HG02678 (cell line): ENCODE results near the gene IRF5.
"Not testable (repeated sequence)": the region's sequence is repeated elsewhere in the genome, so short reads cannot be mapped to it uniquely, and the experiment has no call there.

ENCODE experiments used
- ATAC-seq: cut with Tn5 transposase; IDR thresholded peaks from one replicate; pipeline ENCODE4 v1.9.1; 2021; ENCODE audit warnings: mild to moderate bottlenecking, moderate library complexity; ENCODE audit not compliant: unreplicated experiment

Gene IRF5

DNA sequence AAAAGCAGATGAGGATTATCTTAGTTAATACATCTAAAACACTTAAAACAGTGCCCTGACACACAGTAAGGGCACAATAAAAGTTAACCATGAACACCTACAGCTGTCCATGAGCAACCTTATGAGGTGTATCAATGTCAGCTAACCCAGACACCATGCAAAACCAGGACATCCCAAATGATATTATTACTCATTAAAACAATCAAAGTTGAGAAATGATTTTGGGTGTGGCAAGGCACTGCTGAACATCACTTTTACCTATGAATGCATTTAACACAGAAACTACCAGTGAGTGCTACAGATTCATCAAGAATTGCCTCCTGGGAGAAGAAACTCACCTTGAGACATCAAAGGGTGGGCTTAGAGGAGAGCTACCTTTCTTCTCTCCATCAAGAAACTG lies 18.3 kb downstream of the IRF5 start:
- ATAC-seq, result no peak

DNA sequence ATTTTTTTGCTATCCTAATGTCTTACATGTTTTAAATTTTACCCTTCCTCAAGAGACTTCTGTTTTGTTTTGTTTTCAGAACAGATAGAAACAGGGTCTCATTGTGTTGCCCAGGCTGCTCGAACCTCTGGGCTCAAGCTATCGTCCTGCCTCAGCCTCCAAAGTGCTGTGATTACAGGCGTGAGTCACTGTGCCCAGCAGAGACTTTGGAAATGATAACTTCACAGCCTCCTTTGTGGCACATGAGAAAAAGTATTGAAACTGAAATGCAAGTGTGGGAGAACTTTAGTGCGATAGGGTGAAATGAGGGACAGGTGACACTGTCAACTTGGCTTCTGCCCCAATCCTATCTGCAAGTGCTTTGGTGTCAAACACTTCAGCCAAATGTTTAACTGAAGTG lies 21.6 kb downstream of the IRF5 start:
- ATAC-seq, result no peak

DNA sequence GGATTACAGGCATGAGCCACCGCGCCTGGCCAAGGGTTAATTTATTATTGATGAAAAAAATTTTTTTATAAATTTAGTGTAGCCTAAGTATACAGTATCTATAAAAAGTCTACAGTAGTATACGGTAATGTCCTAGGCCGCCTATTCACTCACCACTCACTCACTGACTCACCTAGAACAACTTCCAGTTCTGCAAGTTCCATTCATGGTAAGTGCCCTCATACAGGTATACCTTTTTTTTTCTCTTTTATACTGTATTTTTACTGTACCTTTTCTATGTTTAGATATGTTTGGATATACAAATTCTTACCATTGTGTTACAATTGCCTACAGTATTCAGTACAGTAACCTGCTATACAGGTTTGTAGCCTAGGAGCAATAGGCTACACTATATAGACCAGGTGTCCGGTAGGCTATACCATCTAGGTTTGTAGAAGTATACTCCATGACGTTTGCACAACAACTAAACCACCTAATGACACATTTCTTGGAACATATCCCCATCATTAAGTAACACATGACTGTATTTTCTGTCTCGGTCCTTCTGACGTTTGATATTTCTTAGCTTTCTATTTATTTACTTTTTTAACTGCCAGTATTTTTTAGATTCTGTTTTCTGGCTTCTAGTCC lies 23.4 kb downstream of the IRF5 start:
- ATAC-seq, result no peak

DNA sequence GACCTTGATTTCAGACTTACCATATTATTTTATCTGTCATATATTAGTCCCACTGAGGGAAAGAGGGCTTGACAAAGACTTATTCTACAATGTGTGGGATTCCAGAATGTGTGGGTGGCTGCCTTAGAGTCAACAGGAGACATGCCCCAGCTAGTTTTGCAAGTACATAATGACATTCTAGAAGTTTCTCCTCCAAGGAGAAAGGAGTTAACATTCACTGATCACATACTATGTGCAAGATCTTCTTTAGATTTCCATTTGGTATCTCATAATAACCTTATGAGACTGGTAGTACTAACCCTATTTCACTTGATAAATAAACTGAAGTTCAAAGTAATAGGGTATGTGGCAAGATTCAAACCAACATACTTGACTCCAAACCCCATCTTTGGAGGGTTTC lies 25.2 kb downstream of the IRF5 start:
- peak; percentile 21 for ATAC-seq

DNA sequence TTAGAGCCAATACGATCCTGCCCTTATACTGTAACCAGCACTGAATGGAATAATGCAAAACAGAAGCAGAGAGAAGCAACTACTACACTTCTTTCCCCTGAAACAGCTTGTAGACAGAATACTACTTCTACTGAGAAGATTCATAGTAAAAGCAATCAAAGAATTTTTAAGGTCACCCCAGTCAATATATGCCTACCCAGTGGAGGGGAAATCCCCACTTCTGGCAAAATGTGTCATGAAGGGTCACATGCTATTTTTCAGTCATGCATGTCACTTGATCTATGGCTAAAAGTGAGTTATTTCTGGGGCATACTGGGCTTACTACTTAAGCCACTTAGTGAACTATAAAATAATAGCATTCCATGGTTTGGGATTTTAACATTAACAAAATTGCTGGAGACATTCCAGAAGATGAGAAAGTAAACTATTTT lies 25.6 kb downstream of the IRF5 start:
- peak; percentile 80 for ATAC-seq

DNA sequence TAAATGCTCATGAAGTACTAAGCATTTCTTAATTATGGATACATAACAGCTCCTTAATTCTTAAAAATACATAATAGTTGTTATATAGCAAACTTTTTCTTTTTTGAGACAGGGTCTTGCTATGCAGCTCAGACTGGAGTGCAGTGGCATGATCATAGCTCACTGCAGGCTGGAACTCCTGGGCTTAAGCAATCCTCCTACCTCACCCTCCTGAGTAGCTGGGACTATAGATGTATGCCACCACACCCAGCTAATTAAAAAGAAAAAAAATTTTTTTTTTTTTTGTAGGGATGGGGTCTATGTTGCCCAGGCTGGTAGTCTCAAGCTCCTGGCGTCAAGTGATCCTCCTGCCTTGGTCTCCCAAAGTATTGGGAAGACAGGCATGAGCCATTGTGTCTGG lies 30.9 kb downstream of the IRF5 start:
- ATAC-seq, result no peak

DNA sequence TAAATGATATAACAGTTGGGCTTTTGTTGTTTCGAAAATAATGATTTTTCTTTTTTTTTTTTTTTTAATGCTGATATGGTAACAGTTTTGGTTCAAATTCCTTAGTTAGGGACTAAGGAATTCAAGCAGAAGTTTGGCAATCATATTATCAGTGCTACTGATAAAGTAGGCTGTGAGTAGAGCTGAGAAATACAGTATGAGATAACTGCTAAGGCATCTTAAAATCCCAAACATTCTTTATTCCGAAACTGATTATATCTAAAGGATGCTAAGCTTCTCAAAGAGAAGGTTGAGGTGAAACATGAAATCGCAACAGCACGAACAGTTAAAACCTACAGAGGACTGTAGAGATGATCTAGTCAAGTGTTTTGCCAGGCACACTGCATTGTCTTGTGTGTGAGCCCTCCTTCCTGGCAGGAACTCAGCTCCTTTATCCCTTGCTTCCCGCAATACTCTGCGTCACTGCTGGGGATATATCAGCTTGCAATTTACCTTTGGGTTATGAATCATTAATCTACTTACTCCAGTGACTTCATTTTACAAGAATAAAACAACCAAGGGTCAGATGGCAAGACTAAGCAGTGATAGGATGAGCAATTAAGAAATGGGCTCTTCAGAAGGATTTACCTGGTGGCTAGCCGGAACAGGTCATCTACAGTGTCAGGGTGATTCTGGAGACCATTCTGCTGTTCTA lies 36.7 kb downstream of the IRF5 start:
- ATAC-seq, result no peak

DNA sequence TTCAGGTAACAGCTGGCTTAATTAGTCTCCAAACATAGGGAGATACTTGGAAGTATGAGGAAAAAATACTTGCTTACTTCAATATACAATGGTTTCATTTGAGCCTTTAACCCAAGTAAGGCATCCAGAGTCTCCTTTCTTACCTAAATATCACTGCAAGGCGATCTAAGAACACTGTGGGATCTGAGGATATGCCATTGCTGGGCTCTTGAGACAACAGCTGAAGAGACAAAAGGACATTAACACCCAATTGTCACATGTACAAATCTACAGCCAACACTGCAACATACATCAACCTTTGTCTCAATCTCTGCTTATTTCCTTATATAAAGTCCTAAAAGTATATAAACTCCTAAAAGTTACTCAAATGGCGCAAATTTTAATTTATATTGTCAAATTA lies 44.4 kb downstream of the IRF5 start:
- ATAC-seq, result no peak

DNA sequence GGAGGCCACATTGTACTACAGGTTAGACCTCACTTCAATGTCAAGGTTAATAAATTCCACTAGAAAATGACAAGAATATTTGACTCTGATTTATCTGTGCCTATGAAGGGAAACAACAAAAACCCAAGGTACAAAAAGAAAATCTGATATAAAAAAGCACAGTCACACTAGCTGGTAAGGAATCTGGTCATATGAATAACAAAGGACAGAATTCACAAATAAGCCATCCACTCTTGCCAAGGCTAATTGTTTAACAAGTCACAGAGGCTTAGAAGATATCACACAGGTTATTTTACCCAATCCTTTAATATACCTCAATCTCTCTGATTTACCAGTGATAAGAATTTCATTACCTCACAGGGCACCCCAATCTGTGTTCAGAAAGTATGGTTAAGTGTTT lies 47.9 kb downstream of the IRF5 start:
- ATAC-seq, result no peak

DNA sequence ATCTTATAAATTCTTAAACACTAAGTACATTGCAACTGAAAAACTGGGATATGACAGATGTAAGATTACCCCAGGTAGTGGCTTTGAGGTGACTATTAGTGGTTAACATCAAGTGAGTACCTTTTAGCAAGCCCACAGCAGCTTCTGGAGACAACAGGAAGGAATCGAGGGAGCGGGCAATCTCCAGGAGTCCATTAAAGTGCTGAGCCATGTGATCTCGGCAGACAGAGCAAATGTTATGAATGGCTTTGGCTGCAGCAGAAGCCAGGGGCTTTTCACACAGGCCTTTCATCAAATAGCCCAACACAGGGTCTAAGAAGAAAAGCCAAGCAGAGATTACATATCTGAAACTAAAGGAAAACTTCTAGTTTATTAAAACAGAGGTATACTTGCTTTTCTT lies 48.9 kb downstream of the IRF5 start:
- ATAC-seq, result no peak

DNA sequence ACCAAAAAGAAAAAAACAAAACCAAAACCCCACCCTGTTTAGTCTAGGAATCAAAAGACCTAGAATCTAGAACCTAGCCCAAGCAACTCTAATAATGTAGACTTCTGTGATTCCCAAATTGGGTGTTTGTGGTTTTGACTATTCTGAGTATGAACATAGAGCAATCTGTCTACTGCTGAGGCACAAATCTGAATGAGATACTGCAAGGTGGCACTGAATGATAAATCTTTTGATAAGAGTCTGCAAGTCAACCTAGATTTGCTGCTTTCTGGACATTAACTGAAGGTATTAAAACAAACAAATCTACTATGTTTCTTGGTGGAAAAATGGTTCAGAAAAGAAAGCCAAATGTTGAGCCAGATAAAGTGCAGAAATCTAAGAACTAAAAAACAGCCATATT lies 50.6 kb downstream of the IRF5 start:
- no peak for ATAC-seq

DNA sequence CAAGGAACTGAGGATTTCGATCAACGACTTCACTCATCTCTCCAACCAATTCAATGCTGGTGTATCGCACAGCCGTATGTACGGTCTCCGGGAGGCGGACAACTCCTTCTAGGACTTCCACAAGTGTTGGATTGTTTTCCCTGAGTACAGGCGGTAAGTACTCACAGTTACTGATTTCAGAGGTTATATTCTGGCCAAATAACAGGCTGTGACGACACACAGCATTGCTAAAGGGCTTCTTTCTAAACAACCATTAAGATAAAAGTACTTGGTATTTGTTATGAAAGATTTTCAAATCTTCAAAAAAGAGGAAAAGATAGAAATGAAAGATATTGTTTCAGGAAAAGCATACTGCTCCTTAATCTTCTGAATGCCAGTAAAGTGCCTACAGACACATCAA lies 52.2 kb downstream of the IRF5 start:
- ATAC-seq, result no peak

DNA sequence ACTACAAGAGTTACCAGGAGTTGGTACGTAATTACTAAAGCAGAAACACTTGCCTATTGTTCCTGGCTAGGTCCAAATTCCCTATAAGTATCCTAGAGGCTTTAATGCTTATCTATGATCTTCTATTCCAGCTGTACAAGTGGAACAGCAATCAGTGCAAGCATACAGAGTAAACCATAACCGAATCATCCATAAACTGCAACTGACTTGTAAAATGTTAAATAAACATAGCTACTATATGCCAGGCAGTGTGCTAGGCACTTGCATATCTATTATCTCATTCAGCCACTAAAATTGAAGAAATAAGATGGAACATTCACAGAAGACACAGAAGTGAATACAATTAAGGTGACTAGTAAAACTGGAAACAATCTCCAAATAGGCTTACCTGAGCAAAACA lies 55.7 kb downstream of the IRF5 start:
- ATAC-seq, result no peak

DNA sequence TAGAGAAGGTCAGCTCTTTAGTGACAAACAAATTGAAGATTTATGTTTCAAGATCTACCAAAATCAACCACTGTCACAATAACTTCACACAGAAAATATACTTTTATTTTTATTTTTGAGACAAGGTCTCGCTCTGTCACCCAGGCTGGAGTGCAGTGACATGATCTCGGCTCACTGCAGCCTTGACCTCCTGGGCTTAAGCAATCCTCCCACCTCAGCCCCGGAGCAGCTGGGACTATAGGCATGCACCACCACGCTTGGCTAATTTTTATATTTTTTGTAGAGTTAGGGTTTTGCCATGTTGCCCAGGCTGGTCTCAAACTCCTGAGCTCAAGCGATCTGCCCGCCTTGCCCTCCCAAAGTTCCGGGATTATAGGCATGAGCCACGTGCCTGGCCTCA lies 56.8 kb downstream of the IRF5 start:
- ATAC-seq, result not testable (repeated sequence)

DNA sequence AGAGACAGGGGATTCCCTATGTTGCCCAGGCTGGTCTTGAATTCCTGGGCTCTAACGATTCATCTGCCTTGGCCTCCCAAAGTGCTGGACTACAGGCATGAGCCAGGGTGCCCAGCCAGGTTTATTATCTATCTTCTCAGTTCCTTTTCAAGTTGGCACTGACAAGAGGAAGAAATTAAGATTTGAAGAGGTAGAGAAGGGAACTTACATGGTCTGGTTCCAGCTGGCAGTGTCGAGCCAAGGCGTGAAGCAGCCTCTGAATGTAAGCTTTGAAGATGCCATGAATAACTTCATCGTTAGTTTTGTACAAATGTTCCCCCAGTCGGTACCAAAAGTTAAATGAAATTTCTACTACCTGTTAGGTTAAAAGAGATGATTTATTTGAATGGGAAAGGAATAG lies 59.5 kb downstream of the IRF5 start:
- ATAC-seq, result no peak
